DOHH2 (cell line): ENCODE measurements around the gene VAPB.

Source experiments
- H3F3A ChIP-seq: fragments of 200-600 bp; sonication (generic), shearing (Covaris generic); 2 replicates; pipeline ENCODE4 v1.6.0; 2016; ENCODE audit warnings: antibody characterized with exemption, mild to moderate bottlenecking; ENCODE audit not compliant: control insufficient read depth, insufficient read depth
- H3K27ac ChIP-seq: fragments of 200-600 bp; sonication (generic); 2 replicates; pipeline ENCODE4 v1.5.1; 2014; ENCODE audit warnings: low read depth, mild to moderate bottlenecking, low read length, moderate library complexity
- H3K27me3 ChIP-seq: fragments of 200-600 bp; sonication (generic); 2 replicates; pipeline ENCODE4 v1.6.1; 2014; ENCODE audit warnings: mild to moderate bottlenecking, low read length, mixed read lengths; ENCODE audit not compliant: control insufficient read depth
- H3K36me3 ChIP-seq: fragments of 200-600 bp; sonication (generic); 2 replicates; pipeline ENCODE4 v1.6.1; 2014; ENCODE audit warnings: mild to moderate bottlenecking, low read length, moderate library complexity, mixed read lengths; ENCODE audit not compliant: control insufficient read depth
- H3K4me1 ChIP-seq: fragments of 200-600 bp; sonication (generic); 2 replicates; pipeline ENCODE4 v1.6.1; 2014; ENCODE audit warnings: mild to moderate bottlenecking, low read length, mixed read lengths; ENCODE audit not compliant: control insufficient read depth
- H3K4me2 ChIP-seq: fragments of 200-600 bp; sonication (generic); 2 replicates; pipeline ENCODE4 v1.6.0; 2014; ENCODE audit warnings: mild to moderate bottlenecking, low read length, moderate library complexity
- H3K4me3 ChIP-seq: fragments of 200-600 bp; sonication (generic); 2 replicates; pipeline ENCODE4 v1.5.1; 2014; ENCODE audit warnings: mild to moderate bottlenecking, low read length, mixed read lengths
- H3K79me2 ChIP-seq: fragments of 200-600 bp; sonication (generic); 2 replicates; pipeline ENCODE4 v1.6.1; 2014; ENCODE audit warnings: mild to moderate bottlenecking, low read length, mixed read lengths; ENCODE audit not compliant: control insufficient read depth
- H3K9me2 ChIP-seq: fragments of 200-600 bp; sonication (generic); replicated peaks from 2 replicates; pipeline ENCODE4 v1.6.1; 2014; ENCODE audit warnings: mild to moderate bottlenecking, low read length, mixed read lengths; ENCODE audit not compliant: control insufficient read depth
- H3K9me3 ChIP-seq: fragments of 200-600 bp; sonication (generic); 2 replicates; pipeline ENCODE4 v1.6.1; 2014; ENCODE audit warnings: antibody characterized with exemption, low read length, mixed read lengths; ENCODE audit not compliant: control insufficient read depth, insufficient read depth
- H4K20me1 ChIP-seq: fragments of 200-600 bp; sonication (generic); 2 replicates; pipeline ENCODE4 v1.6.0; 2014; ENCODE audit warnings: low read depth, mild to moderate bottlenecking, antibody characterized with exemption, low read length, moderate library complexity; ENCODE audit not compliant: control insufficient read depth, insufficient read depth
- CTCF ChIP-seq: fragments of 200-600 bp; sonication (generic); IDR thresholded peaks from one replicate; pipeline ENCODE4 v1.5.1; 2014; ENCODE audit warnings: antibody characterized with exemption, mild to moderate bottlenecking, low read depth, low read length; ENCODE audit not compliant: poor library complexity, severe bottlenecking
- EZH2phosphoT487 ChIP-seq: fragments of 200-600 bp; sonication (generic); IDR thresholded peaks from 2 replicates; pipeline ENCODE4 v1.6.1; 2017; ENCODE audit warnings: borderline replicate concordance, mild to moderate bottlenecking, antibody characterized with exemption, low read length, moderate library complexity, mixed read lengths

Gene VAPB

DNA sequence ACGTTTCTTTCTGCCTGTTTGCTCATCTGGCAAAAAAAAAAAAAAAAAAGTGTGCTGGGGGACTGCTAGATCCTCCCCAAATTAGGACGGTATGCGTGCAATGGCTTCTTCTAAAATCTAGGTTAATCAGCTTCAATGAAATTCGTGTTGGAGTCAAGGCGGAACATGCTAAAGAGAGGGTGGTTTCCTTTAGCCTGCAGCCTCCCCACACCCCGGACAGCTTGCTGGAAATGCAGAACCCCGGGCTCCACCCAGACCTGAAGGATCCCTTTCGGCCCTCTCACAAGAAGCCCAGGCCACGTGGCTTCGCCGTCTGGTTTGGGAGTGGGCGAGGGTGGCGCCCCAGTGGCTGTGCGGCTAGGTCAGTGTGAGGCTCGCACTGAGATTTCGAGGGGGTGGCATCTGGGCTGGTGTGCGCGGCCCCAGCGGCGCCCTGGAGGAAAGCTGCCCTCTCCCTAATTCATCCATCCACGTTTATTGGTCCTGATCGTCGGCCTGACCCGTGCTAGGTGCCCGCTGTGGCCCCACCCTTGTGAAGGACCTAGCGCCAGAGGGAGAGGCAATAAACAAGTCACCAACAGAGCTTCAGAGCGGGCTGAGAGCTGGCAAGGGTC lies 77.2 kb downstream of the VAPB start:
- no peak overlapping the region for H3K4me3 ChIP-seq
- H3K36me3 ChIP-seq: no peaks in the 10 kb centered on the region
- H3F3A ChIP-seq: no peaks in the 10 kb centered on the region
- no peak overlapping the region for H3K27ac ChIP-seq
- H3K4me2 ChIP-seq: no peak overlapping the region
- TF ChIP-seq EZH2phosphoT487 (no peak), CTCF (no peak)
- no peaks in the 10 kb centered on the region for H3K4me1 ChIP-seq
- H3K9me3 ChIP-seq: no peaks in the 10 kb centered on the region
- H3K79me2 ChIP-seq: no peaks in the 10 kb centered on the region
- H4K20me1 ChIP-seq: no peaks in the 10 kb centered on the region
- H3K9me2 ChIP-seq: no peaks in the 10 kb centered on the region
- H3K27me3 ChIP-seq: no peaks in the 10 kb centered on the region

DNA sequence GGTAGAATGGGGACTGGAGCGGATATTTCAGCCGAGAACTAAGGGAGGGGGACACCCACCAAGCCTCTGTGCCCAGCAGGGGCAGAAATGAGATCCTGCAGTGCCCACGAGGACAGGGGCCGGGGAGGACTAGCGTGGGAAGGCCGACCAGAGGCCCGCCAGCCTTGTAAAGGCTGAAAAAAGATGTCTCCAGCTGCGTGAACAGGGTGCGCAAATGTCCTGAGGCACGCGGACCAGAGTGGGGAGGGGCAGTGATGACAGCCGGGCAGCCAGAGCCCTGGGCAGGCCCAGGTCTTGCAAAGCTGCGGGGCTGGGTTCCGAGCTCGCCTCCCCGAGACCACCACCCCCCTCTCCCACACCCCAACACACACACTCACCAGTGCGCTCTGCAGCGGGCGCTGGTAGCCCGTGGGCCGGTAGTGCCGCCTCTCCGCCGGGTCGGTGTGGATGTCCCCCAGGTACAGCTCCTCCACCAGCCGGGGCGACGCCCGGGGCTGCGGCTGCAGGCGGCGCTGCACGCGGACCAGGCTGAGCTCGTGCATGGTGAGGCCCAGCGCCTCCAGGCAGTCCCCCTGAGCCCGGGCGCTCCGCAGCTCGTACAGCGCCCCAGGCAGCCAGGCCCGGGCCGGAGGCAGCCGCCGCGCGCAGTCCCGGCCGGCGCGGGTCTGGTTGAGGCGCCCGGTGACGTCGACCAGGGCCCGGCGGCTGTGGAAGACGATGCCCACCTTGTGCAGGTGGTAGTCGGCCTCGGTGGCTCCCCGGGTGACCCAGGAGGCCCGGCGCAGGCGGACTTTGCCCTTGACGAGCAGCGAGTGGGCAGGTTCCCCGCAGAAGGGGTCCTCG lies 77.9 kb downstream of the VAPB start:
- no peaks in the 10 kb centered on the region for H3K27me3 ChIP-seq
- H3K9me3 ChIP-seq: no peaks in the 10 kb centered on the region
- H3F3A ChIP-seq: no peaks in the 10 kb centered on the region
- TF ChIP-seq CTCF (no peak), EZH2phosphoT487 (no peak)
- H4K20me1 ChIP-seq: no peaks in the 10 kb centered on the region
- no peaks in the 10 kb centered on the region for H3K4me1 ChIP-seq
- no peak overlapping the region for H3K4me2 ChIP-seq
- H3K27ac ChIP-seq: no peak overlapping the region
- H3K4me3 ChIP-seq: no peak overlapping the region
- no peaks in the 10 kb centered on the region for H3K9me2 ChIP-seq
- H3K79me2 ChIP-seq: no peaks in the 10 kb centered on the region
- H3K36me3 ChIP-seq: no peaks in the 10 kb centered on the region

- Histone ChIP-seq H3K4me1 (no peaks in the 10 kb centered on the region), H3K4me2 (no peak overlapping the region), H3K27ac (no peak overlapping the region), H3K79me2 (no peaks in the 10 kb centered on the region), H3K4me3 (no peak overlapping the region), H3K9me3 (no peaks in the 10 kb centered on the region), H4K20me1 (no peaks in the 10 kb centered on the region), H3K27me3 (no peaks in the 10 kb centered on the region), H3F3A (no peaks in the 10 kb centered on the region), H3K9me2 (no peaks in the 10 kb centered on the region), H3K36me3 (no peaks in the 10 kb centered on the region)
- TF ChIP-seq CTCF (no peak), EZH2phosphoT487 (no peak)
These were observed 78.8 kb downstream of the VAPB start for GRCh38 chr20:58467572-58468527.
